ENCODE results near the gene SETD1B. TPM values are rescaled to one million over a fixed set of nuclear protein-coding genes. Genes with fewer than 3 reads are reported as not detected.

The SETD1B gene
- total and polyA plus RNA-seq, 2 donors (not counting 1 experiment from before 2014, with no cell fraction given), result 7.9 to 61.4 TPM

DNA sequence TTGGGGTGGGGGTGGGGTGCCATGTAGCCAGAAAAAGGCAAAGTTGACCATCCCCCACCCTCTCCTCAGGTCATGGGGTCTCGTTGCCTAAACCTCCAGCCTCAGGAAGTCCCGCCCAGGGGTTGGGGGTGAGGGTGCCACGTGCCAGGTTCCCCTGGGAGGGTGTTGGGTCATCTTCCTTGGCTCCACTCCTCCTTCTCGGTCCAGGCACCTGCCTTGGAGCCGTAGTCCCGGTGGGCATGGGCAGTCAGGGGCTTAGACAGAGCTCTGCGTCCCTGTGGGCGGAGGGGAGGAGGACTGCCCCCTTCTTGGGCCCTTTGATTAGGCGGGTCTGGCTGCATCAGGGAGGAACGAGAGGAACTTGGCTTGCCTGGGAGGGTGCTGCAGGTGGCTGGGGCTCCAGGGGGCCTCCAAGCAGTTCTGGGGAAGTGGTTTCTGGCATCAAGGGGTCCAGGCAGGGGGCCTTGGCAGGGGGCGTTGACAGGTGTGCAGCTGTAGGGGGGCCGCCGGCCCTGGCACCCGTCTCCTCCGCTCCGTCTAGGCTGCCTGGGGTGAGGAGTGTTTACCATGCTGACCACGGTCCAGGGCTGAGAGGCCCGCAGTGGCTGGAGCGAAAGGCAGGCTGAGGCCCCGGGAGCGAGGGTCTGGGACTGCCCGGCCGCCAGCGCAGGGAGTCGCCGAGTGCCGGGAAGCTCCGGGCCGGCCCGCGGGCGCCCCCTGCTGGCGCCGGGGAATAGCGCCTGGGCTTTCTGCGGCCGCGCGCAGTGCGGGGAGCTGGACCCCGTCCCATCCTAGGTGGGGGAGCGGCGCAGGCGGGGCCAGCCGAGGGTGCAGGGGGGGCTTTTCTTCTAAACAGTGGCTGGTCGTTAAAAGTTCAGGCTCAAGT is 7.9 kb downstream of the SETD1B start:
- peaks cover 93% of the 10 kb centered on the region for H3K79me2 ChIP-seq (ENCODE audit: control insufficient read depth, insufficient read depth, low read length)
- Mint-ChIP-seq H3K4me1 (peaks cover 48% of the 10 kb centered on the region), H3K4me3 (peak overlapping the region; percentile 84), H3K27ac (peak overlapping the region; percentile 87), H3K27me3 (no peaks in the 10 kb centered on the region), H3K9me3 (ENCODE audit: insufficient read depth) (no peaks in the 10 kb centered on the region)
- peaks cover 2 to 85% of the 10 kb centered on the region in 2 experiments for H3K36me3 ChIP-seq (replicated peaks in 1 of 2; ENCODE audit: control extremely low read depth in 1 of 2, control insufficient read depth in 1 of 2, extremely low read depth in 1 of 2, insufficient read depth in 2 of 2, low read length in 1 of 2)
- peak; percentile 78 for ATAC-seq (ENCODE audit: low read depth)
- H3K9me3 ChIP-seq (ENCODE audit: control extremely low read depth in 1 of 3, control insufficient read depth in 2 of 3, insufficient read depth in 1 of 3, low read length in 2 of 3), result no peaks in the 10 kb centered on the region
- peak overlapping the region; percentile 86 for H3K4me2 ChIP-seq (replicated peaks; ENCODE audit: low read depth, low read length, poor library complexity, severe bottlenecking)
- H3K27me3 ChIP-seq (replicated peaks in 1 of 4; ENCODE audit: control extremely low read depth in 1 of 4, control insufficient read depth in 3 of 4, insufficient read depth in 4 of 4, low read length in 3 of 4), result no peaks in the 10 kb centered on the region
- intact Hi-C loops (cut with micrococcal nuclease), result loop anchor here (1.0 to 5.0 kb wide), 3 partner anchors 8 to 34 kb away; no protein-coding TSS in a partner anchor
- under 1% methylated on average over 43 of the region's 46 CpGs for WGBS (ENCODE audit: insufficient coverage)
- peak overlapping the region; percentile 11 to 61 for H3K27ac ChIP-seq (ENCODE audit: low read length in 2 of 2)
- ChIA-PET POLR2A (interaction anchor here (0.6 to 13.7 kb wide), 9 partner anchors 10 to 1419 kb away, joined by 3 to 267 read pairs (median 6); partner anchors contain the start of genes PSMD9, RHOF and TMEM120B), CTCF (interaction anchor here (0.6 to 32.7 kb wide), 27 partner anchors 9 to 1126 kb away, joined by 3 to 1947 read pairs (median 3); partner anchors contain the start of genes CFAP251, PSMD9, RHOF and SETD1B)
- peak overlapping the region; percentile 11 to 53 (median 47) for H3K4me3 ChIP-seq (ENCODE audit: control extremely low read depth in 1 of 5, extremely low read depth in 1 of 5, insufficient read depth in 1 of 5, low read depth in 2 of 5, low read length in 4 of 5)
- H4K20me1 ChIP-seq (ENCODE audit: control insufficient read depth, insufficient read depth, low read length, poor library complexity, severe bottlenecking), result peaks cover 91% of the 10 kb centered on the region
- H2AFZ ChIP-seq (ENCODE audit: insufficient read depth, low read depth, low read length, poor library complexity, severe bottlenecking), result no peak overlapping the region
- TF ChIP-seq, protein P1, sequence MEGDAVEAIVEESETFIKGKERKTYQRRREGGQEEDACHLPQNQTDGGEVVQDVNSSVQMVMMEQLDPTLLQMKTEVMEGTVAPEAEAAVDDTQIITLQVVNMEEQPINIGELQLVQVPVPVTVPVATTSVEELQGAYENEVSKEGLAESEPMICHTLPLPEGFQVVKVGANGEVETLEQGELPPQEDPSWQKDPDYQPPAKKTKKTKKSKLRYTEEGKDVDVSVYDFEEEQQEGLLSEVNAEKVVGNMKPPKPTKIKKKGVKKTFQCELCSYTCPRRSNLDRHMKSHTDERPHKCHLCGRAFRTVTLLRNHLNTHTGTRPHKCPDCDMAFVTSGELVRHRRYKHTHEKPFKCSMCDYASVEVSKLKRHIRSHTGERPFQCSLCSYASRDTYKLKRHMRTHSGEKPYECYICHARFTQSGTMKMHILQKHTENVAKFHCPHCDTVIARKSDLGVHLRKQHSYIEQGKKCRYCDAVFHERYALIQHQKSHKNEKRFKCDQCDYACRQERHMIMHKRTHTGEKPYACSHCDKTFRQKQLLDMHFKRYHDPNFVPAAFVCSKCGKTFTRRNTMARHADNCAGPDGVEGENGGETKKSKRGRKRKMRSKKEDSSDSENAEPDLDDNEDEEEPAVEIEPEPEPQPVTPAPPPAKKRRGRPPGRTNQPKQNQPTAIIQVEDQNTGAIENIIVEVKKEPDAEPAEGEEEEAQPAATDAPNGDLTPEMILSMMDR (IDR thresholded peaks at IDR 0.05), result peak; percentile 100
- TF ChIP-seq EZH2 (IDR thresholded peaks at IDR 0.05; ENCODE audit: borderline replicate concordance, insufficient read depth, low read depth, low read length, poor library complexity, severe bottlenecking), result no peak
- peaks cover 42 to 51% of the 10 kb centered on the region in 2 donors for H3K4me1 ChIP-seq (ENCODE audit: control insufficient read depth in 2 of 2, insufficient read depth in 2 of 2, low read length in 2 of 2)
- peak overlapping the region; percentile 42 for H3K9ac ChIP-seq (ENCODE audit: low read length)
- peak; percentile 81 for DNase-seq
